ENCODE measurements around the gene USP32. TPM values are rescaled to one million over a fixed set of nuclear protein-coding genes. Genes with fewer than 3 reads are reported as not detected.

The USP32 gene
- total RNA-seq, 4 donors from 2014 or later, result 14.7 to 86.0 (median 54.8) TPM

- WGBS, 2 donors (ENCODE audit: low coverage in 1 of 2), result 79 to 80% methylated on average over 1 to 3 of the region's 3 CpGs
- no peak for TF ChIP-seq POLR2AphosphoS5 (IDR thresholded peaks at IDR 0.05)
- TF ChIP-seq, protein P1, sequence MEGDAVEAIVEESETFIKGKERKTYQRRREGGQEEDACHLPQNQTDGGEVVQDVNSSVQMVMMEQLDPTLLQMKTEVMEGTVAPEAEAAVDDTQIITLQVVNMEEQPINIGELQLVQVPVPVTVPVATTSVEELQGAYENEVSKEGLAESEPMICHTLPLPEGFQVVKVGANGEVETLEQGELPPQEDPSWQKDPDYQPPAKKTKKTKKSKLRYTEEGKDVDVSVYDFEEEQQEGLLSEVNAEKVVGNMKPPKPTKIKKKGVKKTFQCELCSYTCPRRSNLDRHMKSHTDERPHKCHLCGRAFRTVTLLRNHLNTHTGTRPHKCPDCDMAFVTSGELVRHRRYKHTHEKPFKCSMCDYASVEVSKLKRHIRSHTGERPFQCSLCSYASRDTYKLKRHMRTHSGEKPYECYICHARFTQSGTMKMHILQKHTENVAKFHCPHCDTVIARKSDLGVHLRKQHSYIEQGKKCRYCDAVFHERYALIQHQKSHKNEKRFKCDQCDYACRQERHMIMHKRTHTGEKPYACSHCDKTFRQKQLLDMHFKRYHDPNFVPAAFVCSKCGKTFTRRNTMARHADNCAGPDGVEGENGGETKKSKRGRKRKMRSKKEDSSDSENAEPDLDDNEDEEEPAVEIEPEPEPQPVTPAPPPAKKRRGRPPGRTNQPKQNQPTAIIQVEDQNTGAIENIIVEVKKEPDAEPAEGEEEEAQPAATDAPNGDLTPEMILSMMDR (IDR thresholded peaks at IDR 0.05), result no peak
- no peak for TF ChIP-seq POLR2A (IDR thresholded peaks at IDR 0.05)
- no peak for TF ChIP-seq EP300 (IDR thresholded peaks at IDR 0.05; ENCODE audit: low read depth)
- no peak for DNase-seq
- no peaks in the 10 kb centered on the region for H3K36me3 ChIP-seq
- in situ Hi-C loops (cut with MboI; ENCODE audit: low pct_ligation_motif_present in 1 of 4, low pct_unique_long_range_greater_than_20kb in 1 of 4, low sequenced_read_pairs in 3 of 4), result no loop called here
- intact Hi-C loops (cut with DNase I; ENCODE audit: low total_unique reads), result loop anchor here (10.0 kb wide), 1 partner anchor 51 kb away; no protein-coding TSS in a partner anchor
- H3K27me3 ChIP-seq, result peaks cover 64% of the 10 kb centered on the region
- H3K9me3 ChIP-seq, result no peaks in the 10 kb centered on the region
- H3K4me3 ChIP-seq, result no peak overlapping the region
- peaks cover 0 to 13% (median 7%) of the 10 kb centered on the region in 4 donors for H3K4me1 ChIP-seq
- no peak overlapping the region for H3K27ac ChIP-seq
Observed at GRCh38 chr17:60155427-60155814, 236.5 kb downstream of the USP32 start.

- peaks cover 0 to 18% (median 11%) of the 10 kb centered on the region in 4 donors for H3K4me1 ChIP-seq
- WGBS, 2 donors (ENCODE audit: low coverage in 1 of 2), result 79 to 80% methylated on average over 1 to 14 of the region's 14 CpGs
- intact Hi-C loops (cut with DNase I; ENCODE audit: low total_unique reads) (loop anchor here (10.0 kb wide), 1 partner anchor 50 kb away; no protein-coding TSS in a partner anchor), in situ Hi-C loops (cut with MboI; ENCODE audit: low pct_ligation_motif_present in 1 of 4, low pct_unique_long_range_greater_than_20kb in 1 of 4, low sequenced_read_pairs in 3 of 4) (no loop called here)
- H3K4me3 ChIP-seq, result no peak overlapping the region
- H3K9me3 ChIP-seq, result no peaks in the 10 kb centered on the region
- H3K27ac ChIP-seq, result no peak overlapping the region
- DNase-seq, result no peak
- H3K36me3 ChIP-seq, result no peaks in the 10 kb centered on the region
- peaks cover 65% of the 10 kb centered on the region for H3K27me3 ChIP-seq
- no peak for TF ChIP-seq POLR2AphosphoS5 (IDR thresholded peaks at IDR 0.05)
- TF ChIP-seq, protein P1 (IDR thresholded peaks at IDR 0.05), result no peak
- TF ChIP-seq EP300 (IDR thresholded peaks at IDR 0.05; ENCODE audit: low read depth), result no peak
- no peak for TF ChIP-seq POLR2A (IDR thresholded peaks at IDR 0.05)
Observed at GRCh38 chr17:60154616-60155426, 237.1 kb downstream of the USP32 start.

GRCh38 chr17:60153606-60154390, 238.1 kb downstream of the USP32 start:
- in situ Hi-C loops (cut with MboI; ENCODE audit: low pct_ligation_motif_present in 1 of 4, low pct_unique_long_range_greater_than_20kb in 1 of 4, low sequenced_read_pairs in 3 of 4), result no loop called here
- intact Hi-C loops (cut with DNase I; ENCODE audit: low total_unique reads), result loop anchor here (10.0 kb wide), 1 partner anchor 49 kb away; no protein-coding TSS in a partner anchor
- no peak for TF ChIP-seq POLR2A (IDR thresholded peaks at IDR 0.05)
- TF ChIP-seq EP300 (IDR thresholded peaks at IDR 0.05; ENCODE audit: low read depth), result no peak
- TF ChIP-seq, protein P1 (IDR thresholded peaks at IDR 0.05), result no peak
- TF ChIP-seq POLR2AphosphoS5 (IDR thresholded peaks at IDR 0.05), result no peak
- Histone ChIP-seq H3K4me3 (no peak overlapping the region), H3K36me3 (no peaks in the 10 kb centered on the region), H3K4me1 (peaks cover 0 to 23% (median 15%) of the 10 kb centered on the region in 4 donors), H3K27me3 (peaks cover 69% of the 10 kb centered on the region), H3K27ac (no peak overlapping the region), H3K9me3 (no peaks in the 10 kb centered on the region)
- DNase-seq, result no peak
- 61 to 85% methylated on average over 4 to 12 of the region's 12 CpGs for WGBS, 2 donors (ENCODE audit: low coverage in 1 of 2)

GRCh38 chr17:60151355-60151754, 240.6 kb downstream of the USP32 start:
- Histone ChIP-seq H3K27ac (no peak overlapping the region), H3K4me3 (peak overlapping the region in 2 of 4 donors; percentile 23 to 51), H3K4me1 (peaks cover 0 to 31% (median 18%) of the 10 kb centered on the region in 4 donors), H3K36me3 (no peaks in the 10 kb centered on the region), H3K9me3 (no peaks in the 10 kb centered on the region), H3K27me3 (peaks cover 75% of the 10 kb centered on the region)
- intact Hi-C loops (cut with DNase I; ENCODE audit: low total_unique reads) (loop anchor here (10.0 kb wide), 1 partner anchor 47 kb away; no protein-coding TSS in a partner anchor), in situ Hi-C loops (cut with MboI; ENCODE audit: low pct_ligation_motif_present in 1 of 4, low pct_unique_long_range_greater_than_20kb in 1 of 4, low sequenced_read_pairs in 3 of 4) (no loop called here)
- 32 to 60% methylated on average over 1 to 5 of the region's 5 CpGs for WGBS, 2 donors (ENCODE audit: low coverage in 1 of 2)
- no peak for DNase-seq
- TF ChIP-seq EP300 (IDR thresholded peaks at IDR 0.05; ENCODE audit: low read depth), result no peak
- TF ChIP-seq POLR2AphosphoS5 (IDR thresholded peaks at IDR 0.05), result no peak
- TF ChIP-seq, protein P1 (IDR thresholded peaks at IDR 0.05), result no peak
- no peak for TF ChIP-seq POLR2A (IDR thresholded peaks at IDR 0.05)
